Type B pancreatic cell (in vitro differentiated cells): ENCODE measurements around the gene ARMS2. TPM values are rescaled to one million over a fixed set of nuclear protein-coding genes. Genes with fewer than 3 reads are reported as not detected.

Source experiments
- DNase-seq: peaks from one replicate; pipeline ENCODE4 v3.0.0; 2021; ENCODE audit warnings: mixed read lengths; ENCODE audit not compliant: unreplicated experiment; ENCODE audit errors: extremely low spot score
- H3K27ac Mint-ChIP-seq: 2 replicates; pipeline ENCODE4 v1.8.0; 2021; ENCODE audit warnings: mild to moderate bottlenecking, mixed read lengths
- H3K27me3 Mint-ChIP-seq: 2 replicates; pipeline ENCODE4 v1.8.0; 2021; ENCODE audit warnings: mixed read lengths
- H3K36me3 Mint-ChIP-seq: 2 replicates; pipeline ENCODE4 v1.8.0; 2021; ENCODE audit warnings: mixed read lengths
- H3K4me1 Mint-ChIP-seq: one replicate; pipeline ENCODE4 v1.8.0; 2021; ENCODE audit warnings: mixed read lengths; ENCODE audit not compliant: unreplicated experiment
- H3K4me3 Mint-ChIP-seq: 2 replicates; pipeline ENCODE4 v1.8.0; 2021; ENCODE audit warnings: mild to moderate bottlenecking, mixed read lengths
- H3K9me3 Mint-ChIP-seq: 2 replicates; pipeline ENCODE4 v1.8.0; 2021; ENCODE audit warnings: mixed read lengths
- total RNA-seq: library from RNA; stranded (reverse); gene quantifications from 2 replicates; pipeline ENCODE4 v1.2.1, GENCODE V29; 2021; ENCODE audit warnings: low replicate concordance
- TF ChIP-seq, protein P1 (sequence below): fragments of 200-600 bp; sonication (generic); conservative IDR thresholded peaks from 2 replicates; pipeline ENCODE4 v1.5.0; 2021; ENCODE audit warnings: antibody characterized with exemption, mild to moderate bottlenecking

Gene ARMS2
- total RNA-seq, 1 donor from 2014 or later = not detected

DNA sequence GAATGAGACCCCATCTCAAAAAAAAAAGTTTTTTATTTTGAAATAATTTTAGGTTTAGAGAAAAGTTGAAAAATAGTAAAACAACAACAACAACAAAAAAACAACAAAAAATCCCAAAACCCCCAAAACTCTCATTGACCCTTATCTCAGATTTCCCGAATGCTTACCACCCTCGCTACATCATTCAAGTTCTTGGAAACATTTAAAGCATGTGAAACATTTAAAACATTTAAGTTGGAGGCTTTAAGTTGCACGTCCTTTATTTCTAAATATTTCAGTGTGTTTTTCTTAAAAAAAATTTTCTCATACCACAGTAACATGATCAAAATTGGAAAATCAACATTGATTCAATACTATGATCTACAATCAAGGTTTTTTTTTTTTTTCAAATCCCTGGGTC, 382 bp upstream of the ARMS2 start:
- H3K27ac Mint-ChIP-seq = no peak overlapping the region
- H3K27me3 Mint-ChIP-seq = peaks cover 25% of the 10 kb centered on the region
- TF ChIP-seq, protein P1, sequence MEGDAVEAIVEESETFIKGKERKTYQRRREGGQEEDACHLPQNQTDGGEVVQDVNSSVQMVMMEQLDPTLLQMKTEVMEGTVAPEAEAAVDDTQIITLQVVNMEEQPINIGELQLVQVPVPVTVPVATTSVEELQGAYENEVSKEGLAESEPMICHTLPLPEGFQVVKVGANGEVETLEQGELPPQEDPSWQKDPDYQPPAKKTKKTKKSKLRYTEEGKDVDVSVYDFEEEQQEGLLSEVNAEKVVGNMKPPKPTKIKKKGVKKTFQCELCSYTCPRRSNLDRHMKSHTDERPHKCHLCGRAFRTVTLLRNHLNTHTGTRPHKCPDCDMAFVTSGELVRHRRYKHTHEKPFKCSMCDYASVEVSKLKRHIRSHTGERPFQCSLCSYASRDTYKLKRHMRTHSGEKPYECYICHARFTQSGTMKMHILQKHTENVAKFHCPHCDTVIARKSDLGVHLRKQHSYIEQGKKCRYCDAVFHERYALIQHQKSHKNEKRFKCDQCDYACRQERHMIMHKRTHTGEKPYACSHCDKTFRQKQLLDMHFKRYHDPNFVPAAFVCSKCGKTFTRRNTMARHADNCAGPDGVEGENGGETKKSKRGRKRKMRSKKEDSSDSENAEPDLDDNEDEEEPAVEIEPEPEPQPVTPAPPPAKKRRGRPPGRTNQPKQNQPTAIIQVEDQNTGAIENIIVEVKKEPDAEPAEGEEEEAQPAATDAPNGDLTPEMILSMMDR = no peak
- no peak for DNase-seq
- H3K36me3 Mint-ChIP-seq = no peaks in the 10 kb centered on the region
- H3K4me1 Mint-ChIP-seq = no peaks in the 10 kb centered on the region
- H3K9me3 Mint-ChIP-seq = no peaks in the 10 kb centered on the region
- no peak overlapping the region for H3K4me3 Mint-ChIP-seq

DNA sequence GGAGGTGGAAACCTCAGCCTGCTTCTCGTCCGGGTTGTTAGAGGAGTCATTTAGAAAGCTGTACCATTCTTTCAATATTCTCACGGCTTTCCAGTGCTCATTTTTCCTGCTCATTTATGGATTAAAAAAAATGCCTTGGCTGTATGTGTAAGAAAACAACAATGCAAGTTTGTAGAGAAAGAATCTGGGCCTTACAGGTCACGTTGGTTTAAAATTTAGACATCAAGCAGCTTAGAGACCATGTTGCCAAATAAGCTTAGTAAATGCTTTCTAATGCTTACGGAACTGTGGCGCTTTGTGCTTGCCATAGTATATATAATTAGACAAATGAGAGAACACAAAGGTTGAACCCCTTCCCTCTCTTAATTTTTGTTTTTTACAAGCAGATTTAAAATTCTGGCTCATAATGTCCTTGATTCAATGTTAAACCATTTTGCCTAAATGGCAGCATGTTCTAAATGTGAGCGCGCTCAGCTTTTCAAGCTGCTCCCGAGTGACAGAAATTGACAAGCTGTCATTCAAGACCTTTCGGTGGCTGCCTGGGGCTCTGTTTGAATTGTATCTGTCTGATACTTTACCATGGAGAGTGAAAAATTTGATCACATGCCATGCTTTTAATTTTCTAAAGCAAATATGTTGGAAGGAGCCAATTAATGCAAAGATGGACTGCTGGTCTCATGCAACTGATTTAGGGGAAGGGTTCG, 1.1 kb downstream of the ARMS2 start:
- H3K27me3 Mint-ChIP-seq = peaks cover 36% of the 10 kb centered on the region
- no peaks in the 10 kb centered on the region for H3K36me3 Mint-ChIP-seq
- H3K4me1 Mint-ChIP-seq = no peaks in the 10 kb centered on the region
- no peak overlapping the region for H3K4me3 Mint-ChIP-seq
- TF ChIP-seq, protein P1 = no peak
- no peak for DNase-seq
- H3K27ac Mint-ChIP-seq = no peak overlapping the region
- no peaks in the 10 kb centered on the region for H3K9me3 Mint-ChIP-seq

- peaks cover 48% of the 10 kb centered on the region for H3K27me3 Mint-ChIP-seq
- no peak for DNase-seq
- H3K36me3 Mint-ChIP-seq = no peaks in the 10 kb centered on the region
- no peaks in the 10 kb centered on the region for H3K9me3 Mint-ChIP-seq
- H3K4me3 Mint-ChIP-seq = peak overlapping the region; percentile 67
- H3K27ac Mint-ChIP-seq = no peak overlapping the region
- TF ChIP-seq, protein P1 = no peak
- peaks cover 2% of the 10 kb centered on the region for H3K4me1 Mint-ChIP-seq
Measured at GRCh38 chr10:122457934-122458333, 3.5 kb downstream of the ARMS2 start.

DNA sequence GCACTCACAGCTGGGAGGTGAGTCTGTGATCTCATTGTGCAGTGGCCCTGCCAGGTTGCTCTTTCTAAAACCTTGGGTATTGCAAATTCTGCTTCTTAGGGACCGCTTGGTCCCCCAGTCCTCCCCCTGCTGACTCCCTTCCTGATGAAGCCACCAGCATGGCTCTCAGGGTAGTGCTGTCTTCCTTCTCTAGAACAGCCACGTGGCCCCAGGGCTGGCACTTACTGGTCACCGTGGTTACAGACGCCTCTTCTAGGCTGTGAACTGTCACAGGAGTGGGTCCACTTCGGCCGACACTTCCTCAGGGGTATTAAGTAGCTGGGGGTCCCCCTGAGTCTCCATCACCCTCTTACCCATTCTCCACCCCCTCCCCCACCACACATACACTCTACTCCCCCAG, 4.2 kb downstream of the ARMS2 start:
- Mint-ChIP-seq H3K9me3 (no peaks in the 10 kb centered on the region), H3K4me3 (no peak overlapping the region), H3K36me3 (no peaks in the 10 kb centered on the region), H3K27ac (no peak overlapping the region), H3K27me3 (peaks cover 55% of the 10 kb centered on the region), H3K4me1 (peaks cover 5% of the 10 kb centered on the region)
- DNase-seq = no peak
- TF ChIP-seq, protein P1 = no peak

DNA sequence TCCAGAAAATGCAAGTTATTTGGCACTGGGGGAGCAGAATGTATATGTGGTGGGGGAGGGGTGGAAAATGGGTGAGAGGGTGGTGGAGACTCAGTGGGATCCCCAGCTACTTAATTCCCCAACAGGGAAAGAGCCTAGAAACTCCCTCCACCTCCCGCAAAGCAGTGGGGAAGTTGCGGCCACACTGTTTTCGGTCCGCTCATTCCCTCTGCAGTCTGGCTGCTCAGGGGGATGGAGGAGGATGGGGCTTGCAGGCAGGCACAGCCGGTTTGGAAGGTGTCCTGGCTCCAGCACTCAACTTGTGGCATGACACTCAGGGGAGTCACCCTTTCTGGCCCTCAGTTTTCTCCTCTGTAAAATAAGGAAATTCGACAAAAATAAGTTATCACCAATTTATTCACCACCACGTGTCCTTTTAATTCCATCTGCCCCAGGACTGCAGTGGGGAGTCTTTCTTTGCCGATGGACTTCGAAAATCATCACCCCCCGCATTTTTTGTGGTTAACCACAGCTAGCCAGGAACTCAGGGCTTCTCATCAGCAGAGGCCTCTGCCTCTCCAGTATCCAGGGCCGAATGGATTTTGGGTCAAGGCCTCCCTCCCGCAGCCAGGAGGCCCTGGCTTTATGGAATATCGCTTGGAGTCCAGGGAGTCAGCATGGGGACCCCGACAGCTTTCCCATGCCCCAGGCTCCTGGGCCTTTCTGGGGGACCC, 5.3 kb downstream of the ARMS2 start:
- Mint-ChIP-seq H3K4me3 (peak overlapping the region; percentile 16), H3K27me3 (peaks cover 66% of the 10 kb centered on the region), H3K27ac (no peak overlapping the region), H3K9me3 (no peaks in the 10 kb centered on the region), H3K4me1 (peaks cover 5% of the 10 kb centered on the region), H3K36me3 (no peaks in the 10 kb centered on the region)
- TF ChIP-seq, protein P1 = no peak
- DNase-seq = no peak
